Lung (tissue), 12 donors: ENCODE data around the gene AHDC1. TPM values are rescaled to one million over a fixed set of nuclear protein-coding genes. Genes with fewer than 3 reads are reported as not detected.

Experiments used
- ATAC-seq: fragments of 200-7000 bp; cut with Tn5 transposase; one replicate; pipeline ENCODE4 v1.9.1; 2020; ENCODE audit warnings: moderate number of reproducible peaks; ENCODE audit not compliant: insufficient read depth, low FRiP score
- DNase-seq, 3 donors: peaks; one replicate each; pipeline ENCODE4 v3.0.0-alpha.2; 2013 to 2017
- H3K27ac ChIP-seq, 2 donors: one replicate each; pipeline ENCODE4 v1.5.1; 2013; ENCODE audit warnings: mild to moderate bottlenecking in 2 of 2, moderate library complexity in 2 of 2, control low read depth in 1 of 2, inconsistent platforms in 1 of 2, low read depth in 1 of 2, low read length in 1 of 2
- H3K27me3 ChIP-seq, 3 donors: one replicate each; pipeline ENCODE4 v1.5.1; 2013; ENCODE audit warnings: low read length in 2 of 3; ENCODE audit not compliant: control insufficient read depth in 3 of 3, insufficient read depth in 3 of 3
- H3K36me3 ChIP-seq, 4 donors: one replicate each; pipeline ENCODE4 v1.5.1; 2013; ENCODE audit warnings: low read length in 4 of 4, mild to moderate bottlenecking in 1 of 4, moderate library complexity in 1 of 4; ENCODE audit not compliant: control insufficient read depth in 4 of 4, insufficient read depth in 4 of 4
- H3K4me1 ChIP-seq, 5 donors: one replicate each; pipeline ENCODE4 v1.5.1; 2013; ENCODE audit warnings: low read length in 5 of 5, mild to moderate bottlenecking in 2 of 5, moderate library complexity in 1 of 5; ENCODE audit not compliant: control insufficient read depth in 5 of 5, insufficient read depth in 5 of 5
- H3K4me3 ChIP-seq: one replicate; pipeline ENCODE4 v1.5.1; 2013; ENCODE audit warnings: mild to moderate bottlenecking, control low read depth, moderate library complexity
- H3K9ac ChIP-seq, 2 donors: one replicate each; pipeline ENCODE4 v1.5.1; 2013; ENCODE audit warnings: low read length in 2 of 2, control low read depth in 1 of 2; ENCODE audit not compliant: insufficient read depth in 1 of 2
- H3K9me3 ChIP-seq, 4 donors: one replicate each; pipeline ENCODE4 v1.5.1; 2013; ENCODE audit warnings: low read length in 3 of 4, mild to moderate bottlenecking in 1 of 4, moderate library complexity in 1 of 4; ENCODE audit not compliant: control insufficient read depth in 4 of 4, insufficient read depth in 3 of 4
- CTCF ChIP-seq: IDR thresholded peaks from 2 replicates; pipeline ENCODE4 v1.5.1; 2012; ENCODE audit warnings: mild to moderate bottlenecking; ENCODE audit errors: control extremely low read depth, extremely low read depth
- WGBS, 2 donors: extraction: QIAGEN DNeasy Blood & Tissue Kit; methylation state at CpG; one replicate each; pipeline ENCODE4 v1.1.7; 2013; 5-methylcytosine and 5-hydroxymethylcytosine counted together
- polyA plus RNA-seq, 2 donors: library from polyadenylated mRNA; stranded (reverse); fragments of 200-250 nt; gene quantifications; one replicate each; pipeline ENCODE4 v1.2.1, GENCODE V29; 2013
- total RNA-seq, 2 donors: library from RNA; depleted of rRNA in 1 of 2; stranded (reverse); fragments of >200 nt in 1 of 2; gene quantifications; one replicate each; pipeline ENCODE4 v1.2.1, GENCODE V29; 2014 to 2021
- donor health status: control.
- donor health status: control.
- donor health status: Bipolar disorder and iron deficiency.
- donor health status: healthy.
- donor health status: DM: yes; HTN: yes; CAD: no.

The AHDC1 gene
- total and polyA plus RNA-seq, 4 donors, result 10.3 to 37.9 (median 21.8) TPM

- WGBS, 2 donors, result 58 to 74% methylated on average over 5 of the region's 5 CpGs
These were observed 58.7 kb downstream of the AHDC1 start for GRCh38 chr1:27545271-27545670.

DNA sequence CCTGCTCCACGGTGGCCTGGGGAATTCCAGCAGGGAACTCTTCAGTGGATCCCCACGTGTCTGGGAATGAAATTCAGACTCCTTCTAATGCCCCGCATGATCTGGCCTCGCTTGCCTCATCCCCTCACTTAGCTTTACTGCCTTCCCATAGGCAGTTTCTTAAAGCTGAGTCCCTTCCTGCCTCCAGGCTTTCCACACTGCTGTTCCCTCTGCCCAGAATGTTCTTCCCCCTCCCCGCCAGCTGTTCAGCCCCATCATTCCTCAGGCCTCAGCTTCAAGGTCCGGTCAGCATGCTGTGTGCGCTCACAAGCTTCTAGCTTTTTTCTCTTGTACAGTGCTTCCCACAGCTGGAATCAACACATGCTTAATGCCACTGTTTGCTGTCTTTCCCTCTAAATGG lies 59.1 kb downstream of the AHDC1 start:
- no peaks in the 10 kb centered on the region for H3K27me3 ChIP-seq
- H3K27ac ChIP-seq, result peak overlapping the region; percentile 26 to 97
- no peak overlapping the region for H3K9ac ChIP-seq
- ATAC-seq (no peak), DNase-seq (no peak)
- no peak for TF ChIP-seq CTCF
- peaks cover 0 to 21% (median 15%) of the 10 kb centered on the region in 5 donors for H3K4me1 ChIP-seq
- peaks cover 2 to 30% (median 22%) of the 10 kb centered on the region in 4 donors for H3K36me3 ChIP-seq
- H3K4me3 ChIP-seq, result no peak overlapping the region
- WGBS, 2 donors, result 77 to 88% methylated on average over 7 of the region's 7 CpGs
- no peaks in the 10 kb centered on the region for H3K9me3 ChIP-seq

More at GRCh38 chr1:27545271-27545670, 58.7 kb downstream of the AHDC1 start:
- peak overlapping the region; percentile 26 to 97 for H3K27ac ChIP-seq
- H3K36me3 ChIP-seq, result peaks cover 6 to 34% (median 22%) of the 10 kb centered on the region in 4 donors
- DNase-seq (peak; percentile 51 to 67 (median 56)), ATAC-seq (no peak)
- peaks cover 0 to 21% (median 15%) of the 10 kb centered on the region in 5 donors for H3K4me1 ChIP-seq
- no peaks in the 10 kb centered on the region for H3K27me3 ChIP-seq
- H3K4me3 ChIP-seq, result no peak overlapping the region
- H3K9me3 ChIP-seq, result no peaks in the 10 kb centered on the region
- no peak for TF ChIP-seq CTCF
- no peak overlapping the region for H3K9ac ChIP-seq

DNA sequence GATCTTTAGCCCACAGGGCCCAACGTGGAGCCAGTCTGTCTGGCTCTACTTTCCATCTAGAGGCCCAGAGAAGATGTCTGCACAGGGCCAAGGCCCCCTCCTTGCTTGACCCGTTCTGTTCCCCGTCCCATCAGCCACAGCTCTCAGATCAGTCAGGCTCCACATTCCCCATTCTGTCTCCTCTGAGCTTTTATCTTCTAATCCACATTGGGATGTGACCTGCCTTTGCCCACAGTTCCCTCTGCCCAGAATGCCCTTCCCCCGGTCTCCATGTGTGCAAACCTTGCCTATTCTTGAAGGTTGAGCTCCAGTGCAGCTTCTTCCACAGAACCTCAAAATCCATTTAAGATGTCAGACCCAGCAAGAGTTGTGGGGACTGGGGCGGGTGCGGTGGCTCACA lies 60.7 kb downstream of the AHDC1 start:
- H3K4me1 ChIP-seq, result peaks cover 0 to 25% (median 15%) of the 10 kb centered on the region in 5 donors
- H3K4me3 ChIP-seq, result no peak overlapping the region
- H3K36me3 ChIP-seq, result peaks cover 0 to 24% (median 18%) of the 10 kb centered on the region in 4 donors
- no peak for TF ChIP-seq CTCF
- no peaks in the 10 kb centered on the region for H3K27me3 ChIP-seq
- DNase-seq (no peak), ATAC-seq (no peak)
- no peak overlapping the region for H3K9ac ChIP-seq
- peak overlapping the region; percentile 69 to 97 for H3K27ac ChIP-seq
- WGBS, 2 donors, result 83 to 87% methylated on average over 6 of the region's 6 CpGs
- H3K9me3 ChIP-seq, result no peaks in the 10 kb centered on the region
